Measurements from ENCODE around the gene PRIMPOL.
"Not testable (repeated sequence)": the region's sequence is repeated elsewhere in the genome, so short reads cannot be mapped to it uniquely, and the experiment has no call there.

Gene PRIMPOL

GRCh38 chr4:184733654-184734524 is 84.4 kb downstream of the PRIMPOL start, which contains the start of gene CENPU:
Gene CENPU (minus strand): TSS chr4:184734096. CDS start chr4:184734062, 34 bp downstream.
- H3K27me3 ChIP-seq (ENCODE audit: low read depth, low read length): no peaks in the 10 kb centered on the region
- no peaks in the 10 kb centered on the region for H3K36me3 ChIP-seq (replicated peaks; ENCODE audit: low read depth, low read length)
- peak within 1 kb of the TSS; percentile 76 for H2AFZ ChIP-seq (ENCODE audit: low read depth, low read length)
- peak within 1 kb of the TSS; percentile 91 for H3K4me3 ChIP-seq (ENCODE audit: low read length)
- peak within 1 kb of the TSS; percentile 73 for H3K9ac ChIP-seq (ENCODE audit: low read length)
- H4K20me1 ChIP-seq (ENCODE audit: insufficient read depth, low read length): peaks cover 4% of the 10 kb centered on the region; the same call in 1 of the 2 replicates
- H3K9me3 ChIP-seq (ENCODE audit: insufficient read depth, low read length): no peaks in the 10 kb centered on the region
- peaks cover 6% of the 10 kb centered on the region; the same call in 1 of the 2 replicates for H3K4me1 ChIP-seq (ENCODE audit: low read length)
- peak within 1 kb of the TSS; percentile 41 for H3K27ac ChIP-seq (ENCODE audit: low read length)
- H3K4me2 ChIP-seq (ENCODE audit: low read length): peak within 1 kb of the TSS; percentile 67
- peaks cover 37% of the 10 kb centered on the region for H3K79me2 ChIP-seq (ENCODE audit: low read length)
- TF ChIP-seq EZH2phosphoT487 (IDR thresholded peaks at IDR 0.05; ENCODE audit: low read depth): no peak
- TF ChIP-seq CTCF (IDR thresholded peaks at IDR 0.05; ENCODE audit: low read depth, low read length): no peak

- Histone ChIP-seq H3K79me2 (ENCODE audit: low read length) (peaks cover 37% of the 10 kb centered on the region), H3K36me3 (replicated peaks; ENCODE audit: low read depth, low read length) (no peaks in the 10 kb centered on the region), H3K27ac (ENCODE audit: low read length) (peak overlapping the region; percentile 12; the same call in 1 of the 2 replicates), H2AFZ (ENCODE audit: low read depth, low read length) (peak overlapping the region; percentile 76; the same call in 1 of the 2 replicates), H3K4me2 (ENCODE audit: low read length) (peak overlapping the region; percentile 66), H4K20me1 (ENCODE audit: insufficient read depth, low read length) (peaks cover 4% of the 10 kb centered on the region; the same call in 1 of the 2 replicates), H3K27me3 (ENCODE audit: low read depth, low read length) (no peaks in the 10 kb centered on the region), H3K4me3 (ENCODE audit: low read length) (peak overlapping the region; percentile 91), H3K4me1 (ENCODE audit: low read length) (peaks cover 6% of the 10 kb centered on the region; the same call in 1 of the 2 replicates), H3K9me3 (ENCODE audit: insufficient read depth, low read length) (no peaks in the 10 kb centered on the region), H3K9ac (ENCODE audit: low read length) (peak overlapping the region; percentile 66)
- TF ChIP-seq CTCF (IDR thresholded peaks at IDR 0.05; ENCODE audit: low read depth, low read length) (no peak), EZH2phosphoT487 (IDR thresholded peaks at IDR 0.05; ENCODE audit: low read depth) (no peak)
These were observed 85.2 kb downstream of the PRIMPOL start for GRCh38 chr4:184734758-184735157.

- H3K27ac ChIP-seq (ENCODE audit: low read length); H4K20me1 ChIP-seq (ENCODE audit: insufficient read depth, low read length); H3K9ac ChIP-seq (ENCODE audit: low read length); H3K9me3 ChIP-seq (ENCODE audit: insufficient read depth, low read length); H3K4me3 ChIP-seq (ENCODE audit: low read length); H3K36me3 ChIP-seq (replicated peaks; ENCODE audit: low read depth, low read length); H3K4me1 ChIP-seq (ENCODE audit: low read length); H3K79me2 ChIP-seq (ENCODE audit: low read length); H2AFZ ChIP-seq (ENCODE audit: low read depth, low read length); H3K27me3 ChIP-seq (ENCODE audit: low read depth, low read length); H3K4me2 ChIP-seq (ENCODE audit: low read length): not testable (repeated sequence)
These were observed 90.0 kb downstream of the PRIMPOL start for GRCh38 chr4:184739575-184739974.

GRCh38 chr4:184740980-184741391 is 91.4 kb downstream of the PRIMPOL start:
- H2AFZ ChIP-seq (ENCODE audit: low read depth, low read length): no peak overlapping the region
- no peak overlapping the region for H3K27ac ChIP-seq (ENCODE audit: low read length)
- no peaks in the 10 kb centered on the region for H3K27me3 ChIP-seq (ENCODE audit: low read depth, low read length)
- no peak overlapping the region for H3K4me3 ChIP-seq (ENCODE audit: low read length)
- peaks cover 1% of the 10 kb centered on the region; the same call in 1 of the 2 replicates for H3K4me1 ChIP-seq (ENCODE audit: low read length)
- H3K9ac ChIP-seq (ENCODE audit: low read length): no peak overlapping the region
- H3K9me3 ChIP-seq (ENCODE audit: insufficient read depth, low read length): no peaks in the 10 kb centered on the region
- TF ChIP-seq EZH2phosphoT487 (IDR thresholded peaks at IDR 0.05; ENCODE audit: low read depth) (no peak), CTCF (IDR thresholded peaks at IDR 0.05; ENCODE audit: low read depth, low read length) (no peak)
- H4K20me1 ChIP-seq (ENCODE audit: insufficient read depth, low read length): no peaks in the 10 kb centered on the region
- no peaks in the 10 kb centered on the region for H3K36me3 ChIP-seq (replicated peaks; ENCODE audit: low read depth, low read length)
- H3K4me2 ChIP-seq (ENCODE audit: low read length): no peak overlapping the region
- H3K79me2 ChIP-seq (ENCODE audit: low read length): no peaks in the 10 kb centered on the region

DNA sequence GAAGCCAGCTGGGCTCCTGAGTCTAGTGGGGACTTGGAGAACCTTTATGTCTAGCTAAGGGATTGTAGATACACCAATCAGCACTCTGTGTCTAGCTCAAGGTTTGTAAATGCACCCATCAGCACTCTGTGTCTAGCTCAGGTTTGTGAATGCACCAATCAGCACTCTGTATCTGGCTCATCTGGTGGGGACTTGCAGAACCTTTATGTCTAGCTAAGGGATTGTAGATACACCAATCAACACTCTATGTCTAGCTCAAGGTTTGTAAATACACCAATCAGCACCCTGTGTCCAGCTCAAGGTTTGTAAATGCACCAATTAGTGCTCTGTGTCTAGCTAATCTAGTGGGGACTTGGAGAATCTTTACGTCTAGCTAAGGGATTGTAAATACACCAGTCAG is 92.1 kb downstream of the PRIMPOL start:
- not testable (repeated sequence) for H4K20me1 ChIP-seq (ENCODE audit: insufficient read depth, low read length); H3K36me3 ChIP-seq (replicated peaks; ENCODE audit: low read depth, low read length); H3K4me2 ChIP-seq (ENCODE audit: low read length); H3K4me1 ChIP-seq (ENCODE audit: low read length); H3K9me3 ChIP-seq (ENCODE audit: insufficient read depth, low read length); H2AFZ ChIP-seq (ENCODE audit: low read depth, low read length); H3K79me2 ChIP-seq (ENCODE audit: low read length); H3K27me3 ChIP-seq (ENCODE audit: low read depth, low read length); H3K27ac ChIP-seq (ENCODE audit: low read length); H3K9ac ChIP-seq (ENCODE audit: low read length); H3K4me3 ChIP-seq (ENCODE audit: low read length)
